Stimulated activated CD4-positive, alpha-beta T cell treated with anti-CD3 and anti-CD28 coated beads, Interleukin-12 subunit alpha, Interleukin-12 subunit beta, amount 100 ng/mL, for 24 hours (primary cell): Measurements from ENCODE around the gene TMEM231.
"Not testable (repeated sequence)": the region's sequence is repeated elsewhere in the genome, so short reads cannot be mapped to it uniquely, and the experiment has no call there.

Experiments
- DNase-seq, 2 experiments: peaks; one replicate each; pipeline ENCODE4 v3.0.0-alpha.2; 2020; ENCODE audit warnings: low read depth in 2 of 2

The TMEM231 gene, protein sequence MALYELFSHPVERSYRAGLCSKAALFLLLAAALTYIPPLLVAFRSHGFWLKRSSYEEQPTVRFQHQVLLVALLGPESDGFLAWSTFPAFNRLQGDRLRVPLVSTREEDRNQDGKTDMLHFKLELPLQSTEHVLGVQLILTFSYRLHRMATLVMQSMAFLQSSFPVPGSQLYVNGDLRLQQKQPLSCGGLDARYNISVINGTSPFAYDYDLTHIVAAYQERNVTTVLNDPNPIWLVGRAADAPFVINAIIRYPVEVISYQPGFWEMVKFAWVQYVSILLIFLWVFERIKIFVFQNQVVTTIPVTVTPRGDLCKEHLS

DNA sequence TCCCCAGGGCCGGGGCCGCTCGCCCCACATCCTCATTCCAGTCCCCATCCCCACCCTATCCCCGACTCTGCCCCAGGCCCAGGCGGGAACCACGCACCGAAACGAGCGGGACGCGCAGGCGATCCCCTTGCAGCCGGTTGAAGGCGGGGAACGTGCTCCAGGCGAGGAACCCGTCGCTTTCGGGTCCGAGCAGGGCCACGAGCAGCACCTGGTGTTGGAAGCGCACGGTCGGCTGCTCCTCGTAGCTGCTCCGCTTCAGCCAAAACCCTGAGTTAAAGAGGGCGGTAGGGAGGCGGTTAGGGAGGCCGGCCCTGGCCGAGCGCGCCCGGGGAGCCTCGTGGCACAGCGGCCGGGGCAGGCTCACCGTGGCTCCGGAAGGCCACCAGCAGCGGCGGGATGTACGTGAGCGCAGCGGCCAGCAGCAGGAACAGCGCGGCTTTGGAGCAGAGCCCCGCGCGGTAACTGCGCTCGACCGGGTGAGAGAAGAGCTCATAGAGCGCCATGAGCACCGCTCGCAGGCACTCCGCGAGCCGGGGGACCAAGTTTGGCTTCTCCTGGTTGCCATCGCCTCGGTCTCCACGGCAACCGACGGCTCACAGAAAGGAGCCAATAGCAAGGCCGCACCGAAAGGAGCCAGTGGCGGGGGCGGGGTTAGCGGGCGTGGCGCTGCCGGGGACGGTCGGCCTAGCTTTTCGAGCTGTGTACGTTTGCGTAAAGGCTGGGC lies at the start of gene TMEM231:
TSS of gene TMEM231 (minus strand) at position 546 of the 724 bp plus-strand sequence. CDS start at position 503, 43 bp downstream.
- DNase-seq = peak; percentile 91 to 98

DNA sequence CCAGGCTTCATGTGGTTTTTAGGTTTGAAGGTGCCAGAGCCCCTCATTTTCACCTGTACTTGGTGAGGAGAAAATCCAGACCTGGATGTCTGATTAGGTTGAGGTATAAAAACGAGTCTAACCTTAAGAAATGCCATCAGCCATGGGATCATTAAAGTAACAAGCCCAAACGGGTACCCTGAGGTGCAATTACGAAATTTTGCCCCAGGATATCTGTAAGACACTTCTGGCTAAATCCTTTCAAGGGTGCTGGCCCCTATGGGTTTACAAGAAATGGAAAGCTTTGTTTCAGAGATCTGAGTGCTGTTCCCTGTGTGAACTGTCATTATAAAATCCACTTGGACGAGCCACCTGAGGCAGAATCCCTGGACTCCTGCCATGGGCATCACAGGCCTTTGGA lies 47.2 kb upstream of the TMEM231 start:
- DNase-seq = no peak

DNA sequence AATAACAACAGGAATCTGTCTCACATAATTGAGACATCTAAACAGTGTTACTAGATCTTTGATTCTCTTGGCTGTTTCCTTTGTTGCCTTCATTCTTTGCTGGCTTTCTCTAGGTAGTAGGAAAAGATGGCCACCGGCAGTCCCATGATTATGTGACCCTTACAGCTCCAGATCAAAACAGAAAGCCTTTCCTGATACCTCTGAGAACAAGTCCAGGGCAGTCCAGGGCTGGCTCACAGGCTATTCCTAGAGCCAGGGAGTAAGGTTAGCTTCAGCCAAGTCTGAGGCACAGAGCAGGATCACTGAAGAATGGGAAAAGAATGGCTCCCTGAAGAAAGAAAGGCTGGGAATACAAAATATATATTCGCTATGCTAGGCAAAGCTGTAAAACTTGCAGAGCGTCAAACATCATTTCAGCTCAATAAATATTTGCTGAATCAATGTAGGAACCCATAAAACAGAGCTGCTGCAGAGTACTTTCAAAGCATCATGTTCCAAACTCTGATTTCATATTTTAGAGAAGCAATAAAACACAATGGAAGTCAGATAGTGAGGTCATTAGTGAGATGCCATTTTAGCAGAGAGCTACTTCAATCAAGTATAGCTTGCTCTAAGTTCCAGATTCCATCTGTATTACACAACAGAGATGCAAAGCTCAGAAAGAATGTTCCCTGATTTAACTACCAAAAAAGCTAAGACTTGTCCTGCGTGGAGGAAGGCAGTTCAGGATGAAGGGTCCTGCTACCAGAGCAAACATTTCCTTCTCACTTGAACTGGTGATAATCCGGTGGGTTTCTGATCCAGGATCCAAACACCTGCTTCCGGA lies 43.6 kb upstream of the TMEM231 start:
- no peak for DNase-seq

DNA sequence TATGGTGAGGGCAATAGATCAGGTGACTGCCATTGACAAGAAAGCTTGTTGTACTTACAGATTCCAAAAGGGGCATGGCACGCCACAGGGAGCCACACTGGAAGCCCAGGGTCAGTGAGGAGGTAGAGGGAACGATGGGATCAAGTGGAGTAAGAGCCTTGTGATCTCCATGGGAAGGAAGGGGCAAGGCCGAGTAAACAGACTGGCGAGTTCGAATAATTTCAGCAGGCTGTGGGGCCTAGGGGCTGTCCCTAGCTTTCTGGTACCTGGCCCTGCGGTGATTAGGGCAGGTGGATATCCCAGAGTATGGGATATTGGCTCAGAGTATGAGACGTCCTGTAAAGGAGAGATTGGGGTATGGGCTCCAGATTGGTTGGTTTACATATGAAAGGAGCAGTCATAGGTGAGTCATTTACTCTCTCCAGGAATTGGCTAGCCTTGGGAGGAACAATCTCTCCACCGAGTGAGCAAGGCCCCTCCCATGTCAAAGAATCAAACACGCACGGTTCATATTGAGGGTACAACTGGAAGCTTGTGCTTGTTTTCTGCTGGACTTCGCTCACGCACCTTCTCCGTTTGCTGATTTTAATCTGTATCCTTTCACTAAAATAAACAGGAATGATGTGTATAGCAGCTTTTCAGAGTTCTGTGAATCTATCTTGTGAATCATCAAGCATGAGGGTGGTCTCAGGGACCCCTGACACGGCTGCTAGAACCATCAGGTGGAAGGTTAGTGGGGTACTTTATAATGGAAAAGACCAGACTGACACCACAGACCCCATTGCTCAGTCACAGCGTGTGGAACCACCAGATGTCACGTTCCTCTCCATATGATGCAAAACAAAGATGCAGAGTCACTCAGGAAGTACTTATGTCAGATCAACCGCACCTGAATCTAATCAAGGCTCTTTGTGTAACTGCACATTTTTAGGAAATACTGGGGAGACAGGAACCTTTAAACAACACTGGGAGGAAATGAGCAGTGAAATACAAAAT lies 38.1 kb upstream of the TMEM231 start:
- no peak for DNase-seq

DNA sequence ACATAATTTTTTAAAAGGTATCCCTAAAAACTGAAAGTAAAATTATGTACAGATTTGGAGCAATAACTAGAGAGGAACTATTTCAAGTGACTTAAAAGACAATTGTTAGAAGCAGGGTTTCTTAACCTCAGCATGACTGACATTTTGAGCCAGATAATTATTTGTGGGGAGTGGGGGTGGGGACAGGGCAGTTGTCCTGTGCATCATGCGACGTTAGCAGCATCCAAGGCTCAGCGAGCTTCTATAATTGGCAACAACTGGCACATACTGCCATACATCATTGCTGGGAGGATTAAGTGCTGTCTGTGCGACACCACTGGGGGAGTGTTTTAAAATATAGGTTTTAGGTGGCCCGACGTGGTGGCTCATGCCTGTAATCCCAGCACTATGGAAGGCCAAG lies 37.3 kb upstream of the TMEM231 start:
- no peak for DNase-seq

DNA sequence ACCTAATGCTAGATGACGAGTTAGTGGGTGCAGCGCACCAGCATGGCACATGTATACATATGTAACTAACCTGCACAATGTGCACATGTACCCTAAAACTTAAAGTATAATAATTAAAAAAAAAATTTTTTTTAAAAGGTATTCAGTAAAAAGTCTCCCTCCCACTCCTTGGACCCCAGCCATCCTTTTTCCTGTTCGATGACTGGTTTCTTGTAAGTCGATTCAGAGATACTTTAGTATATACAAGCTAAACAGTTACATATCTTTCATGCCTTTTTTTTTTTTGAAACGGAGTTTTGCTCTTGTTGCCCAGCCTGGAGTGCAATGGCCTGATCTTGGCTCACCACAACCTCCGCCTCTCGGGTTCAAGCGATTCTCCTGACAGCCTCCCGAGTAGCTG lies 35.9 kb upstream of the TMEM231 start:
- DNase-seq = not testable (repeated sequence)

DNA sequence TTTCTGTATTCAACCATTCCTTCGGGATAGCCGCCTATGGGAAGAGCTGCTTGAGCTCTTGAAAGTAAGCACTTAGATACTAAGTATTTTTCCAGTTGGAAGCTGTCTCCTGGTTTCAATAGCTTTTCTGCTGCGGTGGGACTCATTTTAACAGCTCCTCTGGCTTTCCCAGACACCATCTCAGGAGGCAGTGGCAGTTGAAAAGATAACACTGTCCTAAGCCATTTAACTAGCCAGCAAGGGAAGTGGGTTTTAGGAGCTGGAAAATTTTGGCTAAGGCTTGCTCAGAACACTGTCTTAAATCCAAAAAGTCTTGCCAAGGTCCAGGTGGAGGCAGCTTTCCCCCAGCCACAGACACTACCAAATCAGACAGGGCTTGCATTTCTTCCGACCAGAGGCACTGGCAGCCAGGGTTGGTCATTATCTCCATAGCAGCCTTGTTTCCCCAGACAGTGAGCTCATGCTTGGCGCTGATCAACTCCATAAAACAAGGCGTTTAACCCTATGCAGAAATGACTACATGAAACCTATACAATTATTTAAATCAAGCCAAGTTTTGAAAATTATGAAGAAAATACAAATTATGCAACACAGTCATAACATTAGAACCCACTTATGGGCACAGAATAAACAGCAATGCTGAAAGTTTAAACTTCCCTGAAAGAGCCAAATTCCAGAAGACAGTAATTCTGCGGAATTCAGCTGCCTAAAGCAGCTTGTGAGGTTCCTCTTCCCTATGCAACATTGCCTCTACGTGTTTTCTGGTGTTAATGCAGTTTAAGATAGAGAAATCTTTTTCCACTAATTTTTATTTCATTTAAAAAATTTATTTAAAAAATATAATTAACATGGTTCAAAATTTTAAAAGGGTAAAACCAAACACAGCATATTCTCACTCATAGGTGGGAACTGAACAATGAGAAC lies 35.1 kb upstream of the TMEM231 start:
- no peak for DNase-seq

DNA sequence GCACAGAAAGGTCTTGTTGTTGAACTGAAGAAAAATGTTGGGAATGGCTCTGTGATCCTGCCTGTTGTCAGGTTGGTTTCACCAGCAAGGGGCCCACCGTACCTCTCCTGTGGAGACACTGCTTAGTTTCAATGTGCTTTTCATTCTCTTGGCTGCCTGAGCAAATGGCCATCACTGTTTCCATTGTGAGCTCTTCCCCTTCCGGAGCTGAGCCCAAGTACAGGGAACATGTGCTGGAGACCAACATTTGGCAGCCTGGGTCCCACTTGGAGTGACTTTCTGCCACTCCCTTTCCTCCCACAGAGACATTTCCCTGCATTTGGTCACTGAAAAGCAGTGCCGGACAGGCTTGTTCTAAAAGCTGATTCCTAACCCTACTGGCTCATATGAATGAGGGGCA lies 33.3 kb upstream of the TMEM231 start:
- DNase-seq = no peak

DNA sequence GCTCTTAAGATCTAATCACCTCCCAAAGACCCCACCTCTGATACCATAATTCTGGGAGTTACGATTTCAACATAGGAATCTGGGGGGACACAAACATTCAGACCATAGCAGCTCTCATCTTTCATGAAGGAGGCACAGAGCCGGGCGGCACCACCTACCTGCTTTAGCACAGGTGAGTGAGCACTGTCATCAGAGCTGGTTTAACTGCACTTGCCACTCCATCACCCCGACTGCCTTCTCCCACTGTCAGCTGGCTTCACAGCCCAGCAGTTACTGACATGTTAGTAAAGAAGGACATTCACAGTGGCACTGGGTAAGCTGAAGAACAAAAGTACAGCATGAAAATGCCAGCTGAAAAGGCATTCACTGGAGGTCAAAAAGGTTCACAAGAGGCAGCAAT lies 32.7 kb upstream of the TMEM231 start:
- DNase-seq = no peak

DNA sequence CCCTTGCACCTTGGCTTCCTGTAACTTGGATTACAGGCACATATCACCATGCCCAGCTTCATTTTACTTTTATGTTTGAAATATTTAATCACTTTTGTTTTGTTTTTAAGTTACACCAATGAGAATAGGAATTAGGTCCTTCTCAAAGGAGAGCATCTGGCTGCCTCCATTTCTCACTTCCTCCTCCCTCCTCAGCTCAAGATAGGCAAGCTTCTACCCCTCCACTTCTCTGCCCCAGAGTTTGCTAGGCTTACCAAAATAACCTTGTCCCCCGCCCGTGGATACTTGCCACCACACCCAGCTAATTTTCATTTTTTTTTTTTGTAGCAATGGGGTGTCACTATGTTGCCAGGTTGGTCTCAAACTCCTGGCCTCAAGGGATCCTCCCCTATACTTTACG lies 28.1 kb upstream of the TMEM231 start:
- no peak for DNase-seq

DNA sequence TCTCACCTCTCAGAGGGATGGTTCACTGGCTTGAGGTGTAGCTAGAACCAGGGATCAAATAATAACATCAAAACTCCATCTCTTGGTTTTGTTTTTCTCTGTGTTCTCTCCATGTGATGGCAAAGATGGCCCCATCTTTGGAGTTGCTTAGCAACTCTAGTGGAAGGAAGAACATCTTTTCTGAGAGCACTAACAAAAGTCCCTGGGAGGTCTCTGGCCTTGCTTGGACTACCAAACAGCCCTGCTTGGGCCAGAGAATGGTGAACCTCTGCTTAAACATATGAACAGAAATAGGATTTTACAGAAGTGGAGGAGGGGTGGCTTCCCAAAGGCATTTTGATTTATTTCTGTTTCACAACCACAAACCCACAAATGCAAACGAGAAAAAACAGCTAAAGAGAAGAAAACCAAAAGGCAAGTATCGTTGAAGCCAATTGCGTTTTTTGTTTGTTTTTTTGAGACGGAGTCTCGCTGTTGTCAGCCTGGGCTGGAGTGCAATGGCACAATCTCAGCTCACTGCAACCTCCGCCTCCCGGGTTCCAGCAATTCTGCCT lies 23.3 kb upstream of the TMEM231 start:
- no peak for DNase-seq

DNA sequence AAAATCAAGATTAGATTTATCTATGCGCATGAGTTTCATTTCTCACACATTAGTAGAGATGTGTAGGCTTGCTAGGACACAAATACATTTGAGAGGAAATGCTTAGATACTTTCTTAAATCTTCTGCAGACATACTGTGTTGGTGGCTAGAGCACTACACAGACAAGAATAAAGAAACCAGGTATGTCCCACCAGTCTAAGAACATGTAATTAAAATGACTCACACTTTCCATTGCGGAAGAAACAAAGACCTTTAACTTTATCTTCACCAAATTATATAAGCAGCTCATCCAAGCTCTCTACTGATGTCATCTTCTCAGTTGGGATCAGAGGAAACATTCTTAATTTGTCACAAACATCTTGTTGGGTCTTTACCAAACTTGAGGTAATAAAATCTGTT lies 22.7 kb upstream of the TMEM231 start:
- DNase-seq = no peak

DNA sequence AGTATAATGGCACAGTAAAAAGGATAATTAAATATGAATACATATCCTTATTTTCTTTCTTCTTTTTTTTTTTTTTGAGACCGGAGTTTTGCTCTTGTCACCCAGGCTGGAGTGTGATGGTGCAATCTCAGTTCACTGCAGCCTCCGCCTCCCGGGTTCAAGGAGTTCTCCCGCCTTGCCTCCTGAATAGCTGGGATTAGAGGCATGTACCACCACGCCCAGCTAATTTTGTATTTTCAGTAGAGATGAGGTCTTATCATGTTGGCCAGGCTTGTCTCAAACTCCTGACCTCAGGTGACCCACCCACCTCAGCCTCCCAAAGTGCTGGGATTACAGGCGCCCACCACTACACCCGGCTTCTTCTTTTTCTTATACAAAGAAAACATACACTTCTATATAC lies 22.2 kb upstream of the TMEM231 start:
- no peak for DNase-seq

DNA sequence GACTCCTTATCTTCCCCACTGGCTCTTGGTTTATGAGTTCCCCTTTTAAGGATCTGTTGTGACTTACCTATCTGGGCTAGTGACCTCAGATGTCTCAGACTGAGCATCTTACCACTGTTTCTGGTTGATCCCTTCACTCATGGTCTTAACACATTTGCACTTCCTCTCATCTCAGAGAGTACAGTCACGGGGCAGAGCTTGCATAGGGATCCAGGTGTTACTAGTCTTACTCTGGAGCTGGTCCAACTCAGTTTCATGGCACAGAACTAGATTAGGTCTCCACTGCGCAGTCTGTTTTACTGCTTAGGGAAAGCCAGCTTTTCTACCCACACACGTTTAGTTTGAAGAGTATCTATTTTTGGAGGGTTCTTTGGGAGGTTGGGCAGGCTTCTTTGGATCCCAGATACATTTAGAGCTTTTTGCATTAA lies 20.3 kb upstream of the TMEM231 start:
- no peak for DNase-seq

DNA sequence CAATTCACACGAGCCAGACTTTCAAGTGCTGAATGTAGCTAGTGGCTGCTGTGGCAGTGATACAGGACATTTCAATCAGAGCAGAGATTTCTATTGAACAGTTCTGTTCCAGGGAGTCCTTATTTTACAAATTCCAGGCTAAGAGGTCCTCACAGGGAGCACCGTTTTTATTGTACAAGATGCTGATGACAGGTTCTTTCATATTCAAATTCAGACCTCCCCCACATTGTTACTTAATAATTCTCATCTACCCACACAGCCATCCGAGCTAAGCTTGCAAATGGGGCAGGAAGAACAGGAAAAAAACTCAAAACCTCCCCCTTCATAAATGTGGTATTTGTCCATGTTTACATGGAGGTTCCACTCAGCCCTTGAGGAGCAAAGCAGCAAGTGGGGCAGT lies 19.9 kb upstream of the TMEM231 start:
- no peak for DNase-seq

DNA sequence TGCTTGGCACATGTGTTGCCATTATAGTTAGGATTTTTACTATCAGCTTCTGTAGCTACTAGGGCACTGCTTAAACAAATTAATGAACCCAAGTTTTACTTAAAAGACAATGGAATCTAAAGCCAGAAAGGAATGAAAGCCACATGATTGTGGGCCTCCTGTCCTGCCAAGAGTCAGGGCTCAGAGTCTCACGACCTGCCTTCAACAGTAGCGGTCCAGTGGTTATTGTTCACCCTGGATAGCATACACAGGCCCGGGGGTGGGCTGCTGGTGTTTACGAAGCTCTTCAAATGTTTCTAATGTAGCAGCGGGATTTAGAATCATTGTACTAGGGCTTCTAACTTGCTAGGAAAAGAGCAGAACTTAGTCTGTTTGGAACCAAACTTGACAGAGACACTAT lies 17.9 kb upstream of the TMEM231 start:
- no peak for DNase-seq

DNA sequence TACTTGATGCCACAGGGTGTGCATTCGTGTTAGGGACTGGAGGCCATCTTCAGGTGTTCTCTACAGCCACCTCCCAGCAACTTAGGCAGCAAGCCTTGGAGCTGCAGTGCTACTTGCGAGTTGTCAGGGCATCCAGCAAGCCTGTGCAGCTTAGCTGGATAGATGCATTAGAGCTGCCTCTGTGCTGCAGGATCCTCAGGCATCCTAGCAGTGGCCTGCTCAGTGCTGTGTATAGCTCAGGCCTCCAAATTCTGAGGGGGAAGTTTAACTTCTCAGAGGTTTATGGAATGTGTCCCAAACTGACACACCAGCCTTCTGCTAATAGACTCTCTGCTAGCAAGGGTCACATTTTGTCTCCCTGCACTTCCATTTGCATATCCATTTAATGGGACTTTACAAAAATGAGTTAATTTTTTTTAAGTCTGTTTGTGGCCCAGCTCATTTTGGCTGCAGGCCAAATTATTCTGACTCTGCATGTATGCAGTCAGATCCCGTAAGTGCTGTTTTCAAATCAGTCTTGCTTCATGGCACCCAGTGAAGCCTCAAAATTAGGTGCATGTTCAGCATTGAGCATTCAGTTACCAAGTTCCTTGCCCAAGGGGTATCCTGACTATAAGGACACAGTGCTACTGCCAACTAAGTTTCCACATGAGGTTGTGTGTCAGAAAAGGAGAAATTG lies 17.0 kb upstream of the TMEM231 start:
- DNase-seq = no peak

DNA sequence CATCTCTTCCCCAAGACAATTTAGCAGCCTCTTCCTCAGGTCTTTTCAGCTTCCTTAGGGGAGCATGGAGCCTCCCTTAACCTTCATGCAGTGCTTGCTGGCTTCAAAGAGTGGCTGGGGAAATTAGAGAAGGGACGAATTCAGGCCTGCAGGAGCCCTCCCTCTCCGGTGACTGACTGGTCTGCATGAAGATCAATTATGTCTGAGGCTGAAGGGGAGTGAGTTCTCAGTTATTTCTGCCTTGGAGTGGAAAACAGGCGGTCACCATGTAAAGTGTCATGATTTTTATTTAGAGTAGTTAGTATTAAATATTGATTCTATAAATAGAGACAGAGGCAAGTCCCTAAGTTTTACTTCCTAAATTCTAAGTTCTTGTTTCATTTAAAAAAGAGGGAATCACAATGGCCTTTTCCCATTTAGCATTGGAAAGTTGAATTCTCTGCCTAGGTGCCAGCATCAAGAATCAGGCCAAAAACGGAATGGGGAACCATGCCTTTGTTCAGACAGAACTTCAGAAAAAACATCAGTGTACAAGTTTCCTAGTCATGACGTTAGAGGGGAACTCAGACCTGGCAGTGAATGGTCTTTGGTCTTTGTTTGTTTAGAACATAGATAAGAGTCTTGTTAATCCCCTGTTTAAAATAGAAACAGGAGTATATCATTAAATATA lies 14.5 kb upstream of the TMEM231 start:
- DNase-seq = no peak

DNA sequence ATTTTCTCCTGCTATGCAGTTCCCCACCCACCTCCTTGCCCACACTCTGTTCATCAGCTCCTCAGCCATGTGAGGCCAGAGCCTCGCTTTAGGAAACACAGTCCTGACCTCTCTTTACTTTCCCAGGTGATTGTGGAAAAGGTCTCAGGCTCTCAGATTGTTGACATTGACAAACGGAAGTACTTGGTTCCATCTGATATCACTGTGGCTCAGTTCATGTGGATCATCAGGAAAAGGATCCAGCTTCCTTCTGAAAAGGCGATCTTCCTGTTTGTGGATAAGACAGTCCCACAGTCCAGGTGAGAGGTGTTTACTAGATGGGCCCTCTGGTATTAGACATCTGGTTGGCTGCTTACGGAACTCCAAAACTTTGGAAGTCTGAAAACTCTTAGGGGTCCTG lies 11.9 kb upstream of the TMEM231 start:
- no peak for DNase-seq
